IgD-negative memory B cell (primary cell): ENCODE data around the gene NTRK2. TPM values are rescaled to one million over a fixed set of nuclear protein-coding genes. Genes with fewer than 3 reads are reported as not detected.

ENCODE experiments used
- H3K27ac Mint-ChIP-seq, 3 donors: one replicate each; pipeline ENCODE4 v1.8.0; 2020 to 2022; ENCODE audit warnings: mild to moderate bottlenecking in 3 of 3, mixed read lengths in 3 of 3, moderate library complexity in 1 of 3
- H3K27me3 Mint-ChIP-seq: one replicate; pipeline ENCODE4 v1.8.0; 2021; ENCODE audit warnings: mixed read lengths
- H3K36me3 Mint-ChIP-seq: one replicate; pipeline ENCODE4 v1.8.0; 2020; ENCODE audit warnings: mild to moderate bottlenecking, mixed read lengths
- H3K4me1 Mint-ChIP-seq, 3 donors: one replicate each; pipeline ENCODE4 v1.8.0; 2020 to 2022; ENCODE audit warnings: mixed read lengths in 3 of 3, mild to moderate bottlenecking in 1 of 3
- H3K4me3 Mint-ChIP-seq, 4 donors: one replicate each; pipeline ENCODE4 v1.8.0; 2020 to 2022; ENCODE audit warnings: mild to moderate bottlenecking in 4 of 4, mixed read lengths in 4 of 4, moderate library complexity in 3 of 4
- H3K9me3 Mint-ChIP-seq, 3 donors: one replicate each; pipeline ENCODE4 v1.8.0; 2020 to 2021; ENCODE audit warnings: mixed read lengths in 3 of 3, mild to moderate bottlenecking in 1 of 3
- polyA plus RNA-seq: library from polyadenylated mRNA; unstranded; fragments of 300-500 nt; fragmentation: Illumina TruSeq; gene quantifications from one replicate; pipeline ENCODE4 v1.2.3, GENCODE V29; 2021

The NTRK2 gene
- polyA plus RNA-seq, 1 donor from 2014 or later, result not detected

GRCh38 chr9:84670138-84671041 lies 861 bp downstream of the NTRK2 start:
- Mint-ChIP-seq H3K9me3 (peaks cover 2 to 4% (median 4%) of the 10 kb centered on the region in 3 donors), H3K27me3 (peaks cover 40% of the 10 kb centered on the region), H3K4me1 (peaks cover 0 to 10% (median 7%) of the 10 kb centered on the region in 3 donors), H3K4me3 (peak overlapping the region in 2 of 4 donors; percentile 27 to 43), H3K36me3 (no peaks in the 10 kb centered on the region), H3K27ac (no peak overlapping the region)

GRCh38 chr9:84671586-84672521 lies 2.3 kb downstream of the NTRK2 start:
- Mint-ChIP-seq H3K4me1 (peaks cover 0 to 10% (median 7%) of the 10 kb centered on the region in 3 donors), H3K27me3 (peaks cover 34% of the 10 kb centered on the region), H3K36me3 (no peaks in the 10 kb centered on the region), H3K4me3 (no peak overlapping the region), H3K27ac (no peak overlapping the region), H3K9me3 (no peaks in the 10 kb centered on the region)

- Mint-ChIP-seq H3K4me3 (no peak overlapping the region), H3K27me3 (peaks cover 20% of the 10 kb centered on the region), H3K36me3 (no peaks in the 10 kb centered on the region), H3K27ac (no peak overlapping the region), H3K9me3 (no peaks in the 10 kb centered on the region), H3K4me1 (peaks cover 0 to 4% (median 3%) of the 10 kb centered on the region in 3 donors)
Observed at GRCh38 chr9:84673806-84674205, 4.3 kb downstream of the NTRK2 start.

- H3K4me3 Mint-ChIP-seq, result no peak overlapping the region
- peaks cover 0 to 1% (median 0%) of the 10 kb centered on the region in 3 donors for H3K4me1 Mint-ChIP-seq
- H3K27ac Mint-ChIP-seq, result no peak overlapping the region
- peaks cover 6% of the 10 kb centered on the region for H3K27me3 Mint-ChIP-seq
- no peaks in the 10 kb centered on the region for H3K9me3 Mint-ChIP-seq
- H3K36me3 Mint-ChIP-seq, result no peaks in the 10 kb centered on the region
Observed at GRCh38 chr9:84677080-84677479, 7.6 kb downstream of the NTRK2 start.

- Mint-ChIP-seq H3K27me3 (peaks cover 4% of the 10 kb centered on the region), H3K9me3 (peaks cover 0 to 3% (median 2%) of the 10 kb centered on the region in 3 donors), H3K4me3 (no peak overlapping the region), H3K4me1 (peaks cover 0 to 2% (median 0%) of the 10 kb centered on the region in 3 donors), H3K27ac (no peak overlapping the region), H3K36me3 (no peaks in the 10 kb centered on the region)
Observed at GRCh38 chr9:84679571-84679970, 10.0 kb downstream of the NTRK2 start.

GRCh38 chr9:84681516-84682285 lies 12.2 kb downstream of the NTRK2 start:
- Mint-ChIP-seq H3K4me3 (no peak overlapping the region), H3K27ac (no peak overlapping the region), H3K9me3 (peaks cover 0 to 3% (median 2%) of the 10 kb centered on the region in 3 donors), H3K4me1 (peaks cover 0 to 2% (median 0%) of the 10 kb centered on the region in 3 donors), H3K27me3 (no peaks in the 10 kb centered on the region), H3K36me3 (no peaks in the 10 kb centered on the region)

GRCh38 chr9:84686068-84686467 lies 16.5 kb downstream of the NTRK2 start:
- Mint-ChIP-seq H3K9me3 (peaks cover 0 to 3% (median 3%) of the 10 kb centered on the region in 3 donors), H3K4me1 (peaks cover 0 to 2% (median 0%) of the 10 kb centered on the region in 3 donors), H3K4me3 (no peak overlapping the region), H3K36me3 (no peaks in the 10 kb centered on the region), H3K27ac (no peak overlapping the region), H3K27me3 (no peaks in the 10 kb centered on the region)

- Mint-ChIP-seq H3K36me3 (no peaks in the 10 kb centered on the region), H3K4me3 (no peak overlapping the region), H3K4me1 (no peaks in the 10 kb centered on the region), H3K27ac (no peak overlapping the region), H3K9me3 (peaks cover 0 to 2% (median 1%) of the 10 kb centered on the region in 3 donors), H3K27me3 (peaks cover 2% of the 10 kb centered on the region)
Observed at GRCh38 chr9:84688956-84689355, 19.4 kb downstream of the NTRK2 start.

- peaks cover 0 to 3% (median 0%) of the 10 kb centered on the region in 3 donors for H3K4me1 Mint-ChIP-seq
- H3K9me3 Mint-ChIP-seq, result peaks cover 0 to 1% (median 0%) of the 10 kb centered on the region in 3 donors
- H3K36me3 Mint-ChIP-seq, result no peaks in the 10 kb centered on the region
- peaks cover 3% of the 10 kb centered on the region for H3K27me3 Mint-ChIP-seq
- H3K4me3 Mint-ChIP-seq, result no peak overlapping the region
- H3K27ac Mint-ChIP-seq, result no peak overlapping the region
Observed at GRCh38 chr9:84691634-84692033, 22.1 kb downstream of the NTRK2 start.

- Mint-ChIP-seq H3K4me1 (peaks cover 0 to 3% (median 0%) of the 10 kb centered on the region in 3 donors), H3K4me3 (peak overlapping the region in 1 of 4 donors; percentile 41), H3K27ac (no peak overlapping the region), H3K27me3 (peaks cover 3% of the 10 kb centered on the region), H3K36me3 (no peaks in the 10 kb centered on the region), H3K9me3 (no peaks in the 10 kb centered on the region)
Observed at GRCh38 chr9:84694248-84694647, 24.7 kb downstream of the NTRK2 start.

- no peaks in the 10 kb centered on the region for H3K9me3 Mint-ChIP-seq
- H3K27me3 Mint-ChIP-seq, result peaks cover 3% of the 10 kb centered on the region
- H3K36me3 Mint-ChIP-seq, result no peaks in the 10 kb centered on the region
- peaks cover 0 to 3% (median 0%) of the 10 kb centered on the region in 3 donors for H3K4me1 Mint-ChIP-seq
- H3K27ac Mint-ChIP-seq, result no peak overlapping the region
- H3K4me3 Mint-ChIP-seq, result peak overlapping the region in 1 of 4 donors; percentile 25
Observed at GRCh38 chr9:84697042-84697441, 27.5 kb downstream of the NTRK2 start.

- Mint-ChIP-seq H3K36me3 (no peaks in the 10 kb centered on the region), H3K27me3 (peaks cover 3% of the 10 kb centered on the region), H3K27ac (no peak overlapping the region), H3K4me1 (peaks cover 0 to 3% (median 0%) of the 10 kb centered on the region in 3 donors), H3K4me3 (peak overlapping the region in 1 of 4 donors; percentile 25), H3K9me3 (no peaks in the 10 kb centered on the region)
Observed at GRCh38 chr9:84697509-84698114, 28.1 kb downstream of the NTRK2 start.

- H3K4me1 Mint-ChIP-seq, result peaks cover 0 to 3% (median 0%) of the 10 kb centered on the region in 3 donors
- H3K27me3 Mint-ChIP-seq, result peaks cover 3% of the 10 kb centered on the region
- no peak overlapping the region for H3K4me3 Mint-ChIP-seq
- H3K36me3 Mint-ChIP-seq, result no peaks in the 10 kb centered on the region
- H3K9me3 Mint-ChIP-seq, result no peaks in the 10 kb centered on the region
- no peak overlapping the region for H3K27ac Mint-ChIP-seq
Observed at GRCh38 chr9:84698323-84698722, 28.8 kb downstream of the NTRK2 start.

- H3K27me3 Mint-ChIP-seq, result no peaks in the 10 kb centered on the region
- no peak overlapping the region for H3K4me3 Mint-ChIP-seq
- no peaks in the 10 kb centered on the region for H3K36me3 Mint-ChIP-seq
- H3K27ac Mint-ChIP-seq, result no peak overlapping the region
- H3K9me3 Mint-ChIP-seq, result no peaks in the 10 kb centered on the region
- H3K4me1 Mint-ChIP-seq, result no peaks in the 10 kb centered on the region
Observed at GRCh38 chr9:84699984-84700383, 30.5 kb downstream of the NTRK2 start.
